Measurements from ENCODE around the gene PPP1CB. TPM values are rescaled to one million over a fixed set of nuclear protein-coding genes. Genes with fewer than 3 reads are reported as not detected.

The PPP1CB gene
- total RNA-seq, 1 donor from 2014 or later = 176 TPM

- DNase-seq (ENCODE audit: low read depth, low spot score) = no peak
- Mint-ChIP-seq H3K27me3 (ENCODE audit: low read depth) (no peaks in the 10 kb centered on the region), H3K4me1 (no peaks in the 10 kb centered on the region), H3K27ac (ENCODE audit: unreplicated experiment) (no peak overlapping the region), H3K9me3 (no peaks in the 10 kb centered on the region), H3K4me3 (no peak overlapping the region), H3K36me3 (ENCODE audit: low read depth) (no peaks in the 10 kb centered on the region)
- no peak for TF ChIP-seq CTCF (conservative IDR thresholded peaks at IDR 0.05)
These were observed 82.3 kb downstream of the PPP1CB start for GRCh38 chr2:28833740-28834470.

DNA sequence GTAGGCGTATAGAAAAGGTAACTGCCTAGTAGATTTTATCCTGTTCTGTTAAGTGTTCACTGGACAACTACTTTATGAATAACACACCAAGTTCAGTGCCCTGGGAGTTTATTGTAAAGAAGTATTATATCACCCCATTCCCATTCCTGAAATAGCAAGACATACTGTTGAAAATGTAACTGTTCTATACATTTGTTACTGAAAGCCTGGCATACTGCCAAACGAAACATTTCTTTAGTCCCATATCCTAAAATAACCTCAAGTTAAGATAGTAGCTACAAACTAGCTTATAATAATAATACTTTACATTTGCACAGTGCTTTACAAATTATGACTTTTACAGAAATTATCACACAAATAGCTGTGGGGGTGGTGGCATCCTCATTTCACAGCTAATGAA is 84.2 kb downstream of the PPP1CB start:
- Mint-ChIP-seq H3K9me3 (no peaks in the 10 kb centered on the region), H3K4me3 (no peak overlapping the region), H3K4me1 (no peaks in the 10 kb centered on the region), H3K36me3 (ENCODE audit: low read depth) (no peaks in the 10 kb centered on the region), H3K27me3 (ENCODE audit: low read depth) (no peaks in the 10 kb centered on the region), H3K27ac (ENCODE audit: unreplicated experiment) (no peak overlapping the region)
- no peak for TF ChIP-seq CTCF (conservative IDR thresholded peaks at IDR 0.05)
- DNase-seq (ENCODE audit: low read depth, low spot score) = no peak

DNA sequence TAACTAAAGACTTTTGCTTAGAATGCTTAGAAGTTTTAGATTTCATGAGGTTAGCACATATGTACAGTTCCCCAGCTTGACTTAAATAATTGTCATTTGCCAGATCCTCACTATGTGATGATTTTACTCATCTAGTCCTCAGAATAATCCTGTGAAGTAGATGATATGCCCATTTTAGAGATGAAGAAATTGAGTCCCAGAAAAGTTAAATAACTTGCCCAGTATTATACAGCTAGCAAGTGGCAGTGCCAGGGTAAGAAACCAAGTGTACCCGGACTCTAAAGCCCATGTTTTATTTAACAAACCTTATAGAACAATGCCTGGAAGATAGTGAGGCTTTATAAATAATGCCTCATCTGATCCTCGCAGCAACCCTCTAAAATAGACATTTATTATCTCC is 87.3 kb downstream of the PPP1CB start:
- TF ChIP-seq CTCF (conservative IDR thresholded peaks at IDR 0.05) = no peak
- Mint-ChIP-seq H3K27ac (ENCODE audit: unreplicated experiment) (no peak overlapping the region), H3K4me1 (no peaks in the 10 kb centered on the region), H3K4me3 (no peak overlapping the region), H3K27me3 (ENCODE audit: low read depth) (no peaks in the 10 kb centered on the region), H3K36me3 (ENCODE audit: low read depth) (no peaks in the 10 kb centered on the region), H3K9me3 (no peaks in the 10 kb centered on the region)
- DNase-seq (ENCODE audit: low read depth, low spot score) = no peak

DNA sequence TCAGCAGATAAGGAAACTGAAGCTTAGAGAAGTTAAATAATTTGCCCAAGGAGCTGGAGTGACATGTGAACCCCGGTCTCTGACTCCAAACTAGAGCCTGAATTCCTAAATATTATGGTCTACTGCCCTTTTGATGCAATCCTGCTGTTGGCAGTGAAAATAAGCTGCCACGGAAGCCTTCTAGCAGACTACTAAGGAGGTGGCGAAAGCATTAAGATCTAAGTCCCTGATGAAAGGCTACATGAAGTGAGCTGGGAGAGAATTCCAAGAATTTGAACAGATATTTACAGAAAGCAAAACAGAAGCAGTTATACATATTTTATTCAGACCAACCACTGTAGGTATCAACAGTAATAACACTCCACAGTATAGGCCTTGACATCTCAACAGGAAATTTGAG is 90.4 kb downstream of the PPP1CB start:
- peaks cover 2% of the 10 kb centered on the region for H3K36me3 Mint-ChIP-seq (ENCODE audit: low read depth)
- no peak for DNase-seq (ENCODE audit: low read depth, low spot score)
- H3K4me3 Mint-ChIP-seq = no peak overlapping the region

More for the DNA sequence above, 90.4 kb downstream of the PPP1CB start:
- H3K27me3 Mint-ChIP-seq (ENCODE audit: low read depth) = no peaks in the 10 kb centered on the region
- no peak overlapping the region for H3K27ac Mint-ChIP-seq (ENCODE audit: unreplicated experiment)
- H3K9me3 Mint-ChIP-seq = no peaks in the 10 kb centered on the region
- no peaks in the 10 kb centered on the region for H3K4me1 Mint-ChIP-seq
- TF ChIP-seq CTCF (conservative IDR thresholded peaks at IDR 0.05) = no peak

Other genes starting within 250 kb of the PPP1CB start
- gene SPDYA, start 59.0 kb downstream of the PPP1CB start, total RNA-seq = 1.1 and 1.3 TPM in 2 replicates
- 21.8 and 22.6 TPM in 2 replicates for gene TRMT61B, start 118.5 kb downstream of the PPP1CB start, total RNA-seq
- 66.7 and 70.6 TPM in 2 replicates for gene WDR43, start 142.8 kb downstream of the PPP1CB start, total RNA-seq
- 0.35 TPM in 1 of 2 replicates, not detected in the other for gene TOGARAM2, start 229.5 kb downstream of the PPP1CB start, total RNA-seq

Measured in neural crest cell (in vitro differentiated cells).